Measurements from ENCODE around the gene DUSP18.
A peak's percentile ranks its signal among the peaks of the same experiment; 100 is the strongest.
"Not testable (repeated sequence)": the region's sequence is repeated elsewhere in the genome, so short reads cannot be mapped to it uniquely, and the experiment has no call there.

Gene DUSP18

DNA sequence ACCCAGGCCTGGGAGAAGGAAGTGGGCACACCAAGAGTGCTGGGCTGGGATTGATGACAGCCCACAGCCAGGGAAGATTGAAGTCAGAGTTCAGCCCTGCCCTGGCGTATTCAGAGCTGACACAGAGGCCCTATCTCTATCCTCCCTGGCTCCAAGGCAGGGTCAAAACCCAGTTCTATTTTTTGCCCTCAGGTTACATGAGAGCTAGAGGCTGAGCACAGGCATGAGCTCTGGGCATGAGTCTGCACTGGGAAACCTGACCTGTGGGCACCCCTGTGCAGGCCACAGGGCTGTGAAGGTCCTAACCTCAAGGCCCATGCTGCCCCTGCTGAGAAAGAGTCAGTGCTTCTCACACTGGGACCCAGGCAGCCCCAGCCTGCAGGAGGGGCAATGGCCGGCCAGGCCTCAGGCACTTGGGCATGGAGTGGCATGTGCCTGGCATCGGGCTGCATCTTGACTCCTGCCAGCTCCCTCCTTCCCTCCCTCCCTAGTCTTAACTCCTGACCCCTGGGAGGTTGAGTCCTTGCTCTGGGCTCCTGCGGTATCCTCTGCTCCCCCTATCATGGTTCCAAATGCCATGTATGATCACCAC is 26.7 kb downstream of the DUSP18 start:
- no peak for DNase-seq (ENCODE audit: extremely low read depth in 1 of 2, low read depth in 1 of 2)

DNA sequence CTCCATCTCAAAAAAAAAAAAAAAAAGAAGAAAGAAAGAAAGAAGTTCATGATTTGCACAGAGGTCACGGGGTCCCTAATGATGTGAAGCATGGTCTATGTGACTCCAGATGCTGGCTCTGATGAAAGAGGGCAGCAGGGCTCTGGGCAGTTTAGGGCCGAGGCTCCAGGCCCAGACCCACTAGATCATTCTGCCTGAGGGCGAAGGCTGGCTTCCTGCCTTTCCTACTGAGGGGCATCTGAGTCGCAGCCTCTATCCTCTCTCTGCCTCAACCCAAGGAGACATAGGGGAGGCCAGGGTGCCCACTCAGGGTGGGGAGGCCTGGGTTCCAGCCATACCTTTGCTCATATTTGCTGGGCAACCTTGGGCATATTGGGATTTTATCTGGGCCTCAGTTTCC is 27.3 kb downstream of the DUSP18 start:
- DNase-seq (ENCODE audit: extremely low read depth in 1 of 2, low read depth in 1 of 2) = no peak

DNA sequence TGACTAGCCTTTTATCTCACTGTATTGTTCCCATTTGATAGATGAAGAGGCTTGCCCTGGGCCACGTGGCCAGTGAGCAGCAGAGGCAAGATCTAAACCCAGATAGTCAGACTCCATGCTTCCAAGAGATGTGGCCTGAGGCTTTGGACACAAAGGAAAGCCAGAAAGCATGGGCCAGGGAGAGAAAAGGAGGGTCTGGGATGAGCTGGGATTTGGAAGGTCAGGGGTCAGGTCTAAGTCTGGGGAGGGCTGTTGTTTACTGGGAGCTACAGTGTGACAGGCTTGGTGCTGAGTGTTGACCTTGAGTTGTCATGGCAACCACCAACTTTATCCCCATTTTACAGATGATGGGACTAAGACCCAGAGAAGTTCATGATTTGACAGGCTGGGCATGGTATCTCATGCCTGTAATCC is 30.0 kb downstream of the DUSP18 start:
- no peak for DNase-seq (ENCODE audit: extremely low read depth in 1 of 2, low read depth in 1 of 2)

DNA sequence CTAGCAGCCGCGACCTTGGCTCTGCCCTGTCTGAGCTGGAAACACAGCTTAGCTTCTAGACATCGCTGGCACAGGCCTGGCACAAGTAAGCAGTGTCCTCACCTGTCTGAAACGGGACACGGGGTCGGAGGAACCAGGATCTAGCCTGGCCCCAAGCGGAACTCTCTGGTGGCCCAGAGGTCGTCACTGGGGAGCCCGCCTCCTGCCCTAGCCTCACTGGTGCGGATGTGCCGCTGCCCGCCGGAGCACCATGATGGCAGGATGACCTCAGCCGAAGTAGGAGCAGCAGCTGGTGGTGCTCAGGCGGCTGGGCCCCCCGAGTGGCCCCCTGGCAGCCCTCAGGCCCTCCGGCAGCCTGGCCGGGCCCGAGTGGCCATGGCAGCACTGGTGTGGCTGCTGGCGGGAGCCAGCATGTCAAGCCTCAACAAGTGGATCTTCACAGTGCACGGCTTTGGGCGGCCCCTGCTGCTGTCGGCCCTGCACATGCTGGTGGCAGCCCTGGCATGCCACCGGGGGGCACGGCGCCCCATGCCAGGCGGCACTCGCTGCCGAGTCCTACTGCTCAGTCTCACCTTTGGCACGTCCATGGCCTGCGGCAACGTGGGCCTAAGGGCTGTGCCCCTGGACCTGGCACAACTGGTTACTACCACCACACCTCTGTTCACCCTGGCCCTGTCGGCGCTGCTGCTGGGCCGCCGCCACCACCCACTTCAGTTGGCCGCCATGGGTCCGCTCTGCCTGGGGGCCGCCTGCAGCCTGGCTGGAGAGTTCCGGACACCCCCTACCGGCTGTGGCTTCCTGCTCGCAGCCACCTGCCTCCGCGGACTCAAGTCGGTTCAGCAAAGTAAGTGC is 31.2 kb downstream of the DUSP18 start:
- no peak for DNase-seq (ENCODE audit: extremely low read depth in 1 of 2, low read depth in 1 of 2)

DNA sequence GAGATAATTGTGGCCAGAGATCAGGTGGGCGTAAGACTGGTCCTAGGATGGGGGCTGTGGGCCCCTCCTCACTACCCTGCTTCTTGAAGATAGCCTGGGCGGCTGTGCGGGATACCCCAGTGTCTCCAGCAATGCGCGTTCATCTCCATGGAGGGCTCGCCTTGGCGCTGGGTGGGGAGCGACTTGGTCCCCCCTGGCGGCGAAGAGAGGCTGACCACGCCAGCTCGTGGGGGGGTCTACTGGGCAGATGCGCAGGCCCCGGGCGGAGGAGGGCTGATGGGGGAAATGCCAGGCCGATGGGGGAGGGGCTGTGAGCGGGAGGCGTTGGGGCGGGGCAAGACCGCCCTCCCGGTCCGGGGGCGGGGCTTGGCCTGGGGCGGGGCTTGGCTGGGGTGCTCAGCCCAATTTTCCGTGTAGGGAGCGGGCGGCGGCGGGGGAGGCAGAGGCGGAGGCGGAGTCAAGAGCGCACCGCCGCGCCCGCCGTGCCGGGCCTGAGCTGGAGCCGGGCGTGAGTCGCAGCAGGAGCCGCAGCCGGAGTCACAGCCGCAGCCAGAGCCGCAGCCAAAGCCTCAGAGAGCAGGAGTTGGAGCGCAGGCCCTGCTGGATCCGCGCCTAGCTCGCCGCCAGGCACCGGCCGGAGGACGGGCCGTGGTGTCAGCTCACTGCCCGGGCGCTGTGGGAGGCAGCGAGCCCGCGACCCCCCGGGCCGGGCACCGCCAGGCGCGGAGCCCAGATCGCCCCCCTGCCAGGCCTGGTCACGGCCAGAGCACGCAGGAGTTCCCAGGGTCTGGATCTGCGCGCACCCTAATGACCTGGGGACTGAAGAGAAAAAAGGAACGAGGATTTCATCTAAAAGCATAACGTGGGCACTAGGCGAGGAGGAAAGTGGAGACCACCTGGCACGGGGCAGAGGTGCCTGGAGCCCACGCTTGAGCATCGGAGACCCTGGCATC is 32.1 kb downstream of the DUSP18 start, which contains the start of gene SLC35E4:
Gene SLC35E4, plus strand, starts transcription at position 509 of the 953 bp plus-strand sequence. CDS start 670 bp downstream, outside the sequence.
- DNase-seq (ENCODE audit: extremely low read depth in 1 of 2, low read depth in 1 of 2) = peak; percentile 87 to 97

DNA sequence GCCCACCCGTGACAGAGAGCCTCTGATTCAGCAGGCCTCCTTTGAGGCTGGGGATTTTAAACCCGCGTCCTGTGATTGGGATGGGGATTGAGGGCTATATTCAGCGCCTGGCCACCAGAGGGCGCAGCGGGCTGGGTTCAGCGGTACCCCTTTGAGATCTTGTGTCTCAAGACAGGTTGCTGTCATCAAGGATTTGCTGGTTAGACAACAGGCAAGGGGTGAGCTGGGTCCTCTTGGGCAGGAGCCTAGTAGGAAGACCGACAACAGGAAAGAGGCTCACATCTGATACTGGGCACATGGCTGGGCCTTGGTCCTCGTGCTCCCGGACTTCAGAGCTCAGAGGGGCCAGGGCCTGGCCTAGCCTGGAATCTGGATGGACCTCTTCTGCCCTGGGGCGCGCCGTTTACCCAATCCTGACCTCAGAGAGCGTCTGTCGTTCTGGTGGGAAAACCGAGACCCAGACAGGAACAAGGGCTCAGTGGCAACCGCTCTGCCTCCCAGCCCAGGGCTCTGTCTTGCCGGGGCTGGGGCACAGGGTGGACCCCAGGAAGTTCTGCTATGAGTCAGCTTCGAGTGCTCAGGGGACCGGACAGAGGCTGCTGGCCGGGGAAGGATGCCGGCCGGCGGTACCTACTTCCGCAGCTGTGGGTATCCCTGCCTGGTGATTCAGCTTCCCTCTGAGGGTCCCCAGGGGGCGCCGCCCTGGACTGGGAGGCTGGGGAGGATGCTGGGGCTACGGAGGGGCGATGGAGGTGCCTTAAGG is 33.0 kb downstream of the DUSP18 start:
- DNase-seq (ENCODE audit: extremely low read depth in 1 of 2, low read depth in 1 of 2) = peak; percentile 80 to 87

DNA sequence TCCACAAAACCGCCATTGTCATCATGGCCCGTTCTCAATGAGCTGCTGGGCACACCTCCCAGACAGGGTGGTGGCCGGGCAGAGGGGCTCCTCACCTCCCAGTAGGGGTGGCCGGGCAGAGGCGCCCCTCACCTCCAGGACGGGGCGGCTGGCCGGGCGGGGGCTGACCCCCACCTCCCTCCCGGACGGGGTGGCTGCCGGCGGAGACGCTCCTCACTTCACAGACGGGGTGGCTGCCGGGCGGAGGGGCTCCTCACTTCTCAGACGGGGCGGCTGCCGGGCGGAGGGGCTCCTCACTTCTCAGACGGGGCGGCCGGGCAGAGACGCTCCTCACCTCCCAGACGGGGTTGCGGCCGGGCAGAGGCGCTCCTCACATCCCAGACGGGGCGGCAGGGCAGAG is 36.2 kb downstream of the DUSP18 start:
- not testable (repeated sequence) for DNase-seq (ENCODE audit: extremely low read depth in 1 of 2, low read depth in 1 of 2)

DNA sequence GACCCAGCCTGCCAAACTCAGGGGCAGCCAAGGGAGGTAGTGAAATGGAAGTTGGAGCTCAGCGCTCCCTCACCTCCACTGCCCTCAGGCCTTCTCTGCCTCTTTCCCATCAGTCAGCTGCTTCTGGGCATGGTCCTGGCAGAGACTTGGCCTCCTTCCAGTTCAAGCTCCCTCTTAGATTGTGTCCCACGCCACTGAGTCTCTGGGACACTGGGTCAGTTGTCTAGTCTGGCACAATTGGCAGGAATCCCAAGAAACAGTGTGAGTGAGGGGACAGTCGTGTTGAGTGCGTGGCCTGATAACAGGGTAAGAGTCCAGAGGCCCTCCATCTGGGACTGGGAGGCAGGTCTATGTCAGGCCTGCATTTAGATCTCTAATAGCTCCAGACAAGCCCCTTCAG is 39.2 kb downstream of the DUSP18 start:
- DNase-seq (ENCODE audit: extremely low read depth in 1 of 2, low read depth in 1 of 2) = no peak

DNA sequence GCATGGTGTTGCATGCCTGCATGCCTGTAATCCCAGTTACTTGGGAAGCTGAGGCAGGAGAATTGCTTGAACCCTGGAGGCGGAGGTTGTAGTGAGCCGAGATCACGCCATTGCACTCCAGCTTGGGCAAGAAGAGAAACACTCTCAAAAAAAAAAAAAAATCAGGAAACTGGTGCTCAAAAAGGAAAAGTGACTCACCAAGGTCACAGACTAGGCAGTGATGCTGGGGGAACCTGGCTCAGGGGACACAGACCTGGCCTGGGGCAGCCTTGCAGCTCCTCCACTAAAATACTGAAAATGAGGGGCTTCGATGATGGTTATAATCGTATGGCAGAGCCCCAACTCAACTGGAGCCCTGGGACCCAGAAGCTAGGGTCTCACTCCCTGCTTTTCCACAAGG is 40.2 kb downstream of the DUSP18 start:
- DNase-seq (ENCODE audit: extremely low read depth in 1 of 2, low read depth in 1 of 2) = no peak

DNA sequence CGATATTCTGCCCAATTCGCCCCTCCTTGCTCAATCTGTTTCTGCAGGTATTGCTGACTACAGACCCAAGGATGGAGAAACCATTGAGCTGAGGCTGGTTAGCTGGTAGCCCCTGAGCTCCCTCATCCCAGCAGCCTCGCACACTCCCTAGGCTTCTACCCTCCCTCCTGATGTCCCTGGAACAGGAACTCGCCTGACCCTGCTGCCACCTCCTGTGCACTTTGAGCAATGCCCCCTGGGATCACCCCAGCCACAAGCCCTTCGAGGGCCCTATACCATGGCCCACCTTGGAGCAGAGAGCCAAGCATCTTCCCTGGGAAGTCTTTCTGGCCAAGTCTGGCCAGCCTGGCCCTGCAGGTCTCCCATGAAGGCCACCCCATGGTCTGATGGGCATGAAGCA is 41.3 kb downstream of the DUSP18 start:
- DNase-seq (ENCODE audit: extremely low read depth in 1 of 2, low read depth in 1 of 2) = no peak

DNA sequence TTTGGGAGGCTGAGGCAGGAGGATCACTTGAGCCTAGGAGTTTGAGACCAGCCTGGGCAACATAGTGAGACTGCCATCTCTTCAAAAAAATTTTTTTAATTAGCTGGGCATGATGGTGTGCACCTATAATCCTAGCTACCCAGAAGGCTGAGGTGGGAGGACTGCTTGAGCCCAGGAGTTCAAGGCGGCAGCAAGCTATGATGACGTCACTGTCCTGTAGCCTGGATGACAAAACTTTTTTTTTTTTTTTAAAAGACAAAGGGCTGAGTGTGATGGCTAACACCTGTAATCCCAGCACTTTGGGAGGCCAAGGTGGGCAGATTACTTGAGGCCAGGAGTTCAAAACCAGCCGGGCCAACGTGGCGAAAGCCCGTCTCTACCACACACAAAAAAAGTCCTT is 47.8 kb downstream of the DUSP18 start:
- not testable (repeated sequence) for DNase-seq (ENCODE audit: extremely low read depth in 1 of 2, low read depth in 1 of 2)

DNA sequence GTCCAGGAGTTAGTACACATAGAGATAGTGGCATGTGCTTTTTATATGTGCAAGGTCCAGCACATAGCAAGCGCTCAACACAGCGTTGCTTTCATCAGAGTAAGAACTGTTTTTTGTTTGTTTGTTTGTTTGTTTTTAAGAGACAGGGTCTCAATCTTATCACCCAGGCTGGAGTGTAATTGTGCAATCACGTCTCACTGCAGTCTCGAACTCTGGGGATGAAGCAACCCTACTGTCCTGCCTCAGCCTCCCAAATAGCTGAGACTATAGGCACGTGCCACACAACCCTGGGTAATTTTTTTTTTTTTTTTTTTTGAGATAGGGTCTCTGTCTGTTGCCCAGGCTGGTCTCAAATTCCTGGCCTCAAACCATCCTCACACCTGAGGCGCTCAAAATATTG is 49.9 kb downstream of the DUSP18 start:
- no peak for DNase-seq (ENCODE audit: extremely low read depth in 1 of 2, low read depth in 1 of 2)

DNA sequence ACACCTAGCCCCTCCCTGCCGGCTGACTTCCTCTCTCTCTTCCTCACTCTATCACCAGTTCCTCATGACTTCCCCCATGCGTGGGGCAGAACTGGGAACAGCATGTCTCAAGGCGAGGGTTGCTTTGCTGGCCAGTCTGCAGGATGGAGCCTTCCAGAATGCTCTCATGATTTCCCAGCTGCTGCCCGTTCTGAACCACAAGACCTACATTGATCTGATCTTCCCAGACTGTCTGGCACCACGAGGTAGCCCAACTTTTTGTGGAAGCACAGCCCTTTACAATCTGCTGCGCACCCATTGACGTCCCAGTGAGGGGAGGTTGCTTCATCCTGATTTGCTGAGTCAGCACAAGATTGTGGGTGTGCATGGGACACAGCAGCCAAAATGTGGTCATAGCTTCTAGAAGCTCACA is 52.1 kb downstream of the DUSP18 start:
- no peak for DNase-seq (ENCODE audit: extremely low read depth in 1 of 2, low read depth in 1 of 2)

DNA sequence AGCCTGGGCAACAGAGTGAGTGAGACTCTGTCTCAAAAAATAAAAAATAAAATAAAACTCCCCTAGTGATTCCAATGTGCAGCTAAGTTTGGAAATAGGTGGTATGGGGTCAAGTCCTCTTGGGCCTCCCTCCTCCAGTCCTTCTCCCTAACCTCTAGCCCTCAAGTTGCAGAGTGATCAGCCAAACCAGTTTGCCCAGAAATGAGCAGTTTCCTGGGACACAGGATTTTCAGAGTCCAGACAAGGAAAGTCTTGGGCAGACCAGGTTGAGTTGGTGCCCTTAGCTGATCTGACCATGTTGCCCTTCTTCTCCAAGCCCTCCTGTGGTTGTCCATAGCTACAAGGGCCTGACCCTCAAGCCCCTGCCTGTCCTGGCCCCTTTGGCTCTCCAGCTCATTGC is 52.8 kb downstream of the DUSP18 start:
- DNase-seq (ENCODE audit: extremely low read depth in 1 of 2, low read depth in 1 of 2) = no peak

DNA sequence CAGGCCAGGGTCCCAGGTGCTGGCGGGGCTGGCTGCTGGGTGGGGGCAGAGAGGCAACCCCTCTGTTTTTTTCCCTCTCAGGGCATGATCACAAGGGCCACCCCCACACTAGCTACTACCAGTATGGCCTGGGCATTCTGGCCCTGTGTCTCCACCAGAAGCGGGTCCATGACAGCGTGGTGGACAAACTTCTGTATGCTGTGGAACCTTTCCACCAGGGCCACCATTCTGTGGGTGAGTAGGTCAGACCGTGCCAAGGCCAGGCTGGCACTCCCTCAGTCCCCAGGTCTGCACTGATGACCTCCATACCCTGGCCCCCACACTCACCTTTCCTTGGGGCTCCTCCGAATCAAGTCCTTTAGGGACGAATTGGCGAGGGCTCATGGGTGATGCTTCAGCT is 53.4 kb downstream of the DUSP18 start:
- DNase-seq (ENCODE audit: extremely low read depth in 1 of 2, low read depth in 1 of 2) = no peak

DNA sequence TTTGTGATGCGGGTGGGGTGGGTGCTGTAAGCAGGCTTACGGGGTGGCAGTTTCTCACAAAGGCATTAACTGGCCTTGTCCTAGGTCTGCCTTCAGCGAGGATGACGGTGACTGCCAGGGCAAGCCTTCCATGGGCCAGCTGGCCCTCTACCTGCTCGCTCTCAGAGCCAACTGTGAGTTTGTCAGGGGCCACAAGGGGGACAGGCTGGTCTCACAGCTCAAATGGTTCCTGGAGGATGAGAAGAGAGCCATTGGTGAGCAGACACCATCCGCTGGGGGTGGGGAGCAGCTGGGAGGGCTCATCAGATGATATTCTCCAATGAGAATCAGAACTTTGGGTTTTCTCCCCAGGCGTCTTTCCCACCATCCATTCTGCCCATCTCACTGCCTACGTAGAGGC is 54.9 kb downstream of the DUSP18 start:
- DNase-seq (ENCODE audit: extremely low read depth in 1 of 2, low read depth in 1 of 2) = no peak
